Gastroesophageal sphincter (tissue), 4 donors: ENCODE data around the gene ETFB. TPM values are rescaled to one million over a fixed set of nuclear protein-coding genes. Genes with fewer than 3 reads are reported as not detected.

Source experiments
- ATAC-seq: fragments of 150-250 bp; one replicate; pipeline ENCODE4 v1.9.1; 2016; ENCODE audit warnings: mild to moderate bottlenecking, moderate library complexity
- H3K27ac ChIP-seq, 4 donors: fragments of 200-600 bp; sonication (generic) in 3 of 4; 1 replicate in 3 of 4; 2 replicates in 1 of 4; pipeline ENCODE4 v1.5.1; 2016 to 2019
- H3K27me3 ChIP-seq: fragments of 200-600 bp; sonication (generic); one replicate; pipeline ENCODE4 v1.5.1; 2019
- H3K36me3 ChIP-seq, 2 donors: fragments of 200-600 bp; sonication (generic); one replicate each; pipeline ENCODE4 v1.5.1; 2019; ENCODE audit warnings: control low read depth in 1 of 2
- H3K4me1 ChIP-seq, 3 donors: fragments of 200-600 bp; sonication (generic); 1 replicate in 2 of 3; 2 replicates in 1 of 3; pipeline ENCODE4 v1.5.1; 2016 to 2019; ENCODE audit warnings: control low read depth in 2 of 3
- H3K4me3 ChIP-seq, 2 donors: fragments of 200-600 bp; sonication (generic); one replicate each; pipeline ENCODE4 v1.5.1; 2019; ENCODE audit warnings: mild to moderate bottlenecking in 1 of 2, moderate library complexity in 1 of 2
- H3K9me3 ChIP-seq, 3 donors: fragments of 200-600 bp; sonication (generic); one replicate each; pipeline ENCODE4 v1.5.1; 2017 to 2019; ENCODE audit warnings: control low read depth in 2 of 3
- EP300 ChIP-seq: sonication (generic); formaldehyde crosslinking; IDR thresholded peaks from one replicate; pipeline ENCODE4 v1.6.1; 2017; ENCODE audit warnings: antibody characterized with exemption, mild to moderate bottlenecking
- POLR2A ChIP-seq, 2 donors: fragments of 450-650 bp; IDR thresholded peaks; one replicate each; pipeline ENCODE4 v1.6.1; 2017; ENCODE audit warnings: antibody characterized with exemption in 2 of 2, mild to moderate bottlenecking in 2 of 2, moderate library complexity in 1 of 2
- POLR2AphosphoS5 ChIP-seq: sonication (generic); formaldehyde crosslinking; IDR thresholded peaks from one replicate; pipeline ENCODE4 v1.6.1; 2017; ENCODE audit warnings: antibody characterized with exemption
- WGBS, 2 donors: methylation state at CpG; one replicate each; pipeline ENCODE4 v1.1.5; 2018; ENCODE audit warnings: low coverage in 1 of 2; 5-methylcytosine and 5-hydroxymethylcytosine counted together
- total RNA-seq, 4 donors: library from RNA; depleted of rRNA; stranded (reverse); fragments of >200 nt; gene quantifications; one replicate each; pipeline ENCODE4 v1.1.0, GENCODE V29; 2016
- TF ChIP-seq, protein P1 (sequence below), 4 experiments: fragments of 200-600 bp in 2 of 4; fragments of 450-650 bp in 2 of 4; sonication (generic) in 1 of 4; IDR thresholded peaks; one replicate each; pipeline ENCODE4 v1.5.1; 2017 to 2019; ENCODE audit warnings: antibody characterized with exemption in 4 of 4, mild to moderate bottlenecking in 2 of 4, moderate library complexity in 2 of 4

Gene ETFB
- total RNA-seq, 4 donors from 2014 or later, result 96.2 to 136 (median 103) TPM

DNA sequence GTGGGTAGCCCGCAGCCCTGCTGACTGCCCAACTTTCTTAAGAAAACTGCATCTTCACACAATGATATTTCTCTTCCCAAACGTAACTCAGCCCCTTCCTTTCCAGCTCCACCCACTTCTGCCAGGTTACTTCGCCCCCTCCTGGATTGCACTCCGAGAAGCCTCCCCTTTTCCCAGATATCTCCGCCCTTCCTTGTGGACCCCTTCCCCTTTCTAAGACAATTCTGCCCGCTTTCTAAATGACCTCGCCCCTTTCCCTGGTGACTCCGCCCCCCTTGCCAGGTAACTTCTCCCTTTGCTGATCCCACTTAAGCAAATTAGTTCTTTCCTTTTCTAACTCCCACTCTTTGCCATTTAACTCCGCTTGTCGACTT lies 26.9 kb downstream of the ETFB start:
- Histone ChIP-seq H3K9me3 (no peaks in the 10 kb centered on the region), H3K36me3 (peaks cover 0 to 4% of the 10 kb centered on the region in 2 donors), H3K4me3 (peak overlapping the region; percentile 52 to 72), H3K27me3 (no peaks in the 10 kb centered on the region), H3K4me1 (peaks cover 0 to 35% (median 7%) of the 10 kb centered on the region in 3 donors), H3K27ac (peak overlapping the region; percentile 60 to 95 (median 87))
- TF ChIP-seq POLR2AphosphoS5 (no peak), POLR2A (IDR thresholded peaks at IDR 0.05) (no peak), EP300 (no peak)
- TF ChIP-seq, protein P1, sequence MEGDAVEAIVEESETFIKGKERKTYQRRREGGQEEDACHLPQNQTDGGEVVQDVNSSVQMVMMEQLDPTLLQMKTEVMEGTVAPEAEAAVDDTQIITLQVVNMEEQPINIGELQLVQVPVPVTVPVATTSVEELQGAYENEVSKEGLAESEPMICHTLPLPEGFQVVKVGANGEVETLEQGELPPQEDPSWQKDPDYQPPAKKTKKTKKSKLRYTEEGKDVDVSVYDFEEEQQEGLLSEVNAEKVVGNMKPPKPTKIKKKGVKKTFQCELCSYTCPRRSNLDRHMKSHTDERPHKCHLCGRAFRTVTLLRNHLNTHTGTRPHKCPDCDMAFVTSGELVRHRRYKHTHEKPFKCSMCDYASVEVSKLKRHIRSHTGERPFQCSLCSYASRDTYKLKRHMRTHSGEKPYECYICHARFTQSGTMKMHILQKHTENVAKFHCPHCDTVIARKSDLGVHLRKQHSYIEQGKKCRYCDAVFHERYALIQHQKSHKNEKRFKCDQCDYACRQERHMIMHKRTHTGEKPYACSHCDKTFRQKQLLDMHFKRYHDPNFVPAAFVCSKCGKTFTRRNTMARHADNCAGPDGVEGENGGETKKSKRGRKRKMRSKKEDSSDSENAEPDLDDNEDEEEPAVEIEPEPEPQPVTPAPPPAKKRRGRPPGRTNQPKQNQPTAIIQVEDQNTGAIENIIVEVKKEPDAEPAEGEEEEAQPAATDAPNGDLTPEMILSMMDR (IDR thresholded peaks at IDR 0.05), result no peak
- 1 to 2% methylated on average over 10 of the region's 10 CpGs for WGBS, 2 donors
- ATAC-seq, result no peak

- peaks cover 0 to 35% (median 7%) of the 10 kb centered on the region in 3 donors for H3K4me1 ChIP-seq
- no peaks in the 10 kb centered on the region for H3K9me3 ChIP-seq
- H3K36me3 ChIP-seq, result peaks cover 0 to 5% of the 10 kb centered on the region in 2 donors
- ATAC-seq, result peak; percentile 75
- TF ChIP-seq POLR2A (IDR thresholded peaks at IDR 0.05), result no peak
- TF ChIP-seq, protein P1 (IDR thresholded peaks at IDR 0.05), result peak in 3 of 4 experiments; percentile 77 to 98 (median 84)
- H3K27ac ChIP-seq, result peak overlapping the region; percentile 60 to 95 (median 87)
- peak overlapping the region; percentile 52 to 72 for H3K4me3 ChIP-seq
- H3K27me3 ChIP-seq, result no peaks in the 10 kb centered on the region
- WGBS, 2 donors, result 4 to 5% methylated on average over 7 to 21 of the region's 43 CpGs
These were observed 27.4 kb downstream of the ETFB start for GRCh38 chr19:51338563-51339312.

- no peak overlapping the region for H3K4me3 ChIP-seq
- ATAC-seq, result no peak
- peaks cover 0 to 11% of the 10 kb centered on the region in 2 donors for H3K36me3 ChIP-seq
- TF ChIP-seq EP300 (no peak), POLR2AphosphoS5 (no peak), POLR2A (IDR thresholded peaks at IDR 0.05) (no peak)
- TF ChIP-seq, protein P1 (IDR thresholded peaks at IDR 0.05), result no peak
- no peaks in the 10 kb centered on the region for H3K9me3 ChIP-seq
- no peaks in the 10 kb centered on the region for H3K27me3 ChIP-seq
- 88 to 90% methylated on average over 1 to 4 of the region's 19 CpGs for WGBS, 2 donors
- peak overlapping the region in 2 of 4 donors; percentile 86 to 88 for H3K27ac ChIP-seq
- peaks cover 0 to 35% (median 7%) of the 10 kb centered on the region in 3 donors for H3K4me1 ChIP-seq
These were observed 28.2 kb downstream of the ETFB start for GRCh38 chr19:51337861-51338562.

DNA sequence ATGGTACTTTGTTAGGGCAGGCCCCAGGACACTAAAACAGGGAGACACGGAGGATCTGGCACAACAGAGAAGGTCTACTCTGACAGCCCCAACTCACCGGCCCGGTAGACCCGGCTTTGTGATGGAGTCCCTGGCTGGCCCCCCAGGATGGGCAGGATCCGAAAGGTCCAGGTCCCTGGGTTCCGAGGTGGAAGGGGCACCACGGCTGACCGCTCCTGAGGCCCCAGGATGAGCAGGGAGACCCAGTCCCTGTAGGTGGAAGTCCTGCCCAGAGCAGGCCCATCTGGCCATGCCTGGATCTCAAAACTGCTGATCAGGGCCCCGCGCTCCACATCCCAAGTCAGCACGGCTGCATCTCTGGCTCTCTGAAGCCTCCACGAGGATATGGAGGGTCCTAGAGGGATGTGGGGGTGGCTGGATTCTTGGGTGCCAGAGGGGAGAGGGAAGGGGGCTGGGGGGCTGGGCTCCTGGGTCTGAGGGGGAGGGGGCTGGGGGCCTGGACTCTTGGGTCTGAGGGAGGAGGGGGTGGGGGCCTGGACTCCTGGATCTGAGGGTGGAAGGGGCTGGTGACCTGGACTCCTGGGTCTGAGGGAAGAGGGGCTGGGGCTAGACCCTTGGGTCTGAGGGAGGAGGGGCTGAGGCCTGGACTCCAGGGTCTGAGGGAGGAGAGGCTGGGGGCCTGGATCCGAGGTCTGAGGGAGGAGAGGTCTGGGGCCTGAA lies 28.9 kb downstream of the ETFB start:
- no peak for ATAC-seq

More for the DNA sequence above, 28.9 kb downstream of the ETFB start:
- H3K36me3 ChIP-seq, result peaks cover 0 to 18% of the 10 kb centered on the region in 2 donors
- TF ChIP-seq POLR2AphosphoS5, result no peak
- no peak for TF ChIP-seq POLR2A (IDR thresholded peaks at IDR 0.05)
- no peak for TF ChIP-seq EP300
- TF ChIP-seq, protein P1 (IDR thresholded peaks at IDR 0.05), result no peak
- H3K27me3 ChIP-seq, result peaks cover 1% of the 10 kb centered on the region
- no peak overlapping the region for H3K4me3 ChIP-seq
- peaks cover 0 to 35% (median 7%) of the 10 kb centered on the region in 3 donors for H3K4me1 ChIP-seq
- no peak overlapping the region for H3K27ac ChIP-seq
- no peaks in the 10 kb centered on the region for H3K9me3 ChIP-seq
- WGBS, 2 donors, result no CpG with 5 or more reads among the region's 13 CpGs
